H1 (cell line): ENCODE data around the gene ZFP36L1. TPM values are rescaled to one million over a fixed set of nuclear protein-coding genes. Genes with fewer than 3 reads are reported as not detected.

Experiments used
- CTCF ChIA-PET: fragments of 300-600 bp; sonication (Branson Sonifier 250); formaldehyde crosslinking; loops from one replicate; lab custom pipeline; 2021; ENCODE audit not compliant: partially characterized antibody; lab: Charles Lee
- POLR2A ChIA-PET: fragments of 300-600 bp; sonication (Branson Sonifier 250); formaldehyde crosslinking; loops from one replicate; lab custom pipeline; 2021; ENCODE audit warnings: inconsistent platforms; ENCODE audit not compliant: partially characterized antibody; lab: Charles Lee
- DNase-seq, 2 experiments: peaks; one replicate each; pipeline versions ENCODE4 v3.0.0 to v3.0.0-alpha.2; 2010 to 2022; ENCODE audit warnings: low spot score in 2 of 2, low read depth in 1 of 2, mixed read lengths in 1 of 2
- FAIRE-seq: peaks from 2 replicates; lab custom pipeline; 2011; peaks lifted over from hg19 to GRCh38; lab: Jason Lieb, UNC
- H2AFZ ChIP-seq: 2 replicates; pipeline ENCODE4 v1.8.1; 2012; ENCODE audit warnings: low read length, inconsistent platforms
- H2AK5ac ChIP-seq: 2 replicates; pipeline ENCODE4 v1.6.1; 2013; ENCODE audit warnings: low read depth, low read length
- H2BK120ac ChIP-seq: replicated peaks from 2 replicates; pipeline ENCODE3; 2013; ENCODE audit warnings: low read depth, low read length, inconsistent platforms
- H2BK12ac ChIP-seq: 2 replicates; pipeline ENCODE4 v1.6.1; 2013; ENCODE audit warnings: low read depth, low read length
- H2BK15ac ChIP-seq: 2 replicates; pipeline ENCODE4 v1.6.1; 2013; ENCODE audit warnings: low read length
- H2BK20ac ChIP-seq: 2 replicates; pipeline ENCODE4 v1.6.1; 2013; ENCODE audit warnings: low read length
- H2BK5ac ChIP-seq: 2 replicates; pipeline ENCODE4 v1.6.1; 2013; ENCODE audit warnings: low read depth, low read length
- H3K14ac ChIP-seq: 2 replicates; pipeline ENCODE4 v1.6.1; 2013; ENCODE audit warnings: inconsistent platforms; ENCODE audit not compliant: insufficient read length
- H3K18ac ChIP-seq: 2 replicates; pipeline ENCODE4 v1.6.1; 2013; ENCODE audit warnings: low read length; ENCODE audit errors: extremely low read depth
- H3K23ac ChIP-seq: 2 replicates; pipeline ENCODE4 v1.6.1; 2013; ENCODE audit warnings: inconsistent platforms; ENCODE audit not compliant: insufficient read length
- H3K23me2 ChIP-seq: 2 replicates; pipeline ENCODE4 v1.6.1; 2013; ENCODE audit warnings: low read depth, low read length
- H3K27ac ChIP-seq: 2 replicates; pipeline ENCODE4 v1.6.1; 2011; ENCODE audit warnings: low read depth, low read length, inconsistent platforms
- H3K27me3 ChIP-seq, 4 experiments: replicated peaks in 1 of 4; 1 replicate in 1 of 4; 2 replicates in 3 of 4; pipeline versions ENCODE4 v1.6.1 to v1.8.1; 2011 to 2013; ENCODE audit warnings: low read length in 3 of 4, mild to moderate bottlenecking in 3 of 4, inconsistent platforms in 2 of 4, mixed read lengths in 2 of 4, moderate library complexity in 1 of 4; ENCODE audit not compliant: control insufficient read depth in 3 of 4, insufficient read depth in 3 of 4; ENCODE audit errors: extremely low read depth in 1 of 4
- H3K36me3 ChIP-seq, 4 experiments: 2 replicates each; pipeline versions ENCODE4 v1.6.1 to v1.8.1; 2011 to 2013; ENCODE audit warnings: mild to moderate bottlenecking in 4 of 4, low read length in 3 of 4, moderate library complexity in 2 of 4, control low read depth in 1 of 4, inconsistent platforms in 1 of 4; ENCODE audit not compliant: insufficient read depth in 4 of 4, control insufficient read depth in 2 of 4
- H3K4ac ChIP-seq: replicated peaks from 2 replicates; pipeline ENCODE3; 2013; ENCODE audit warnings: low read length, low read depth, mixed read lengths, inconsistent platforms; ENCODE audit not compliant: insufficient read length
- H3K4me1 ChIP-seq, 4 experiments: replicated peaks in 1 of 4; 1 replicate in 1 of 4; 2 replicates in 3 of 4; pipeline versions ENCODE4 v1.6.1 to v1.8.1; 2011 to 2013; ENCODE audit warnings: low read length in 3 of 4, inconsistent platforms in 2 of 4, mixed read lengths in 1 of 4; ENCODE audit not compliant: insufficient read depth in 4 of 4, control insufficient read depth in 3 of 4
- H3K4me2 ChIP-seq, 2 experiments: 2 replicates each; pipeline versions ENCODE4 v1.6.1 to v1.8.1; 2011 to 2013; ENCODE audit warnings: low read depth in 2 of 2, low read length in 2 of 2, control low read depth in 1 of 2, inconsistent platforms in 1 of 2, mild to moderate bottlenecking in 1 of 2; ENCODE audit not compliant: insufficient read depth in 1 of 2
- H3K4me3 ChIP-seq, 4 experiments: fragments of 200-600, 300-600 bp in 1 of 4; sonication (generic), shearing (Covaris generic), sonication (Bioruptor Twin) in 1 of 4; 2 replicates each; pipeline versions ENCODE4 v1.5.1 to v1.8.1; 2011 to 2016; ENCODE audit warnings: low read length in 4 of 4, low read depth in 3 of 4, control low read depth in 2 of 4, inconsistent platforms in 2 of 4, mild to moderate bottlenecking in 2 of 4, mixed read lengths in 1 of 4, moderate library complexity in 1 of 4; ENCODE audit not compliant: insufficient read depth in 2 of 4; ENCODE audit errors: extremely low read depth in 1 of 4
- H3K56ac ChIP-seq: replicated peaks from 2 replicates; pipeline ENCODE3; 2013; ENCODE audit warnings: low read depth, mild to moderate bottlenecking, mixed read lengths, low read length, inconsistent platforms; ENCODE audit not compliant: insufficient read length
- H3K79me1 ChIP-seq: 2 replicates; pipeline ENCODE4 v1.6.1; 2013; ENCODE audit warnings: low read depth, low read length, control low read depth
- H3K79me2 ChIP-seq, 2 experiments: 2 replicates each; pipeline versions ENCODE4 v1.6.1 to v1.8.1; 2012 to 2013; ENCODE audit warnings: low read length in 2 of 2, mild to moderate bottlenecking in 2 of 2, inconsistent platforms in 1 of 2; ENCODE audit not compliant: insufficient read depth in 2 of 2, control insufficient read depth in 1 of 2
- H3K9ac ChIP-seq, 4 experiments: replicated peaks in 1 of 4; 1 replicate in 1 of 4; 2 replicates in 3 of 4; pipeline versions ENCODE4 v1.6.1 to v1.8.1; 2011 to 2013; ENCODE audit warnings: low read depth in 3 of 4, low read length in 3 of 4, control low read depth in 2 of 4, mild to moderate bottlenecking in 2 of 4, moderate library complexity in 2 of 4, inconsistent platforms in 1 of 4; ENCODE audit errors: extremely low read depth in 1 of 4
- H3K9me3 ChIP-seq, 2 experiments: 2 replicates each; pipeline versions ENCODE4 v1.6.1 to v1.8.1; 2012 to 2013; ENCODE audit warnings: mild to moderate bottlenecking in 2 of 2, moderate library complexity in 2 of 2, control low read depth in 1 of 2, inconsistent platforms in 1 of 2, low read depth in 1 of 2, low read length in 1 of 2, mixed read lengths in 1 of 2; ENCODE audit not compliant: insufficient read depth in 2 of 2
- H4K20me1 ChIP-seq, 2 experiments: replicated peaks in 1 of 2; 2 replicates each; pipeline versions ENCODE3 to v1.8.1; 2011 to 2013; ENCODE audit warnings: inconsistent platforms in 2 of 2, low read length in 2 of 2, mild to moderate bottlenecking in 1 of 2; ENCODE audit not compliant: insufficient read depth in 2 of 2, control insufficient read depth in 1 of 2
- H4K5ac ChIP-seq: 2 replicates; pipeline ENCODE4 v1.6.1; 2013; ENCODE audit warnings: low read length, low read depth, mixed read lengths, inconsistent platforms; ENCODE audit not compliant: insufficient read length
- H4K8ac ChIP-seq: 2 replicates; pipeline ENCODE4 v1.8.0; 2013; ENCODE audit warnings: mild to moderate bottlenecking, moderate library complexity, low read length, inconsistent platforms; ENCODE audit not compliant: insufficient read depth; ENCODE audit errors: extremely low read depth
- H4K91ac ChIP-seq: replicated peaks from 2 replicates; pipeline ENCODE3; 2013; ENCODE audit warnings: low read length, mixed read lengths, inconsistent platforms; ENCODE audit not compliant: insufficient read length
- HDAC2 ChIP-seq, 2 experiments: fragments of 300-600 bp in 1 of 2; sonication (generic) in 1 of 2; IDR thresholded peaks; 2 replicates each; pipeline ENCODE4 v1.6.1; 2011 to 2012; ENCODE audit warnings: low read depth in 2 of 2, low read length in 2 of 2, mild to moderate bottlenecking in 2 of 2, moderate library complexity in 2 of 2, borderline replicate concordance in 1 of 2, inconsistent platforms in 1 of 2
- RAD21 ChIP-seq, 2 experiments: IDR thresholded peaks in 1 of 2; conservative IDR thresholded peaks in 1 of 2; 2 replicates each; pipeline ENCODE4 v1.6.1; 2011; ENCODE audit warnings: low read depth in 2 of 2, low read length in 2 of 2, improper control_type of control experiment in 1 of 2, inconsistent platforms in 1 of 2, mild to moderate bottlenecking in 1 of 2, moderate library complexity in 1 of 2
- RFX5 ChIP-seq: IDR thresholded peaks from 2 replicates; pipeline ENCODE4 v1.6.1; 2011; ENCODE audit warnings: low read depth, low read length, improper control_type of control experiment, borderline replicate concordance
- WGBS, 2 experiments: shearing (Covaris generic) in 1 of 2; methylation state at CpG; one replicate each; pipeline versions ENCODE4 v1.1.6 to v1.1.7; 2013 to 2015; ENCODE audit warnings: low lambda C conversion rate in 2 of 2, mixed read lengths in 2 of 2, inconsistent platforms in 1 of 2, low coverage in 1 of 2, missing lambda C conversion rate in 1 of 2; ENCODE audit not compliant: insufficient replicate concordance in 2 of 2, insufficient coverage in 1 of 2, insufficient read length in 1 of 2; ENCODE audit errors: extremely low coverage in 1 of 2, missing lambda C conversion rate in 1 of 2; 5-methylcytosine and 5-hydroxymethylcytosine counted together
- polyA plus RNA-seq, 7 experiments: library from polyadenylated mRNA; depleted of rRNA in 3 of 7; stranded (reverse) in 5 of 7; unstranded in 2 of 7; fragments of >200 nt in 5 of 7; fragments of 200-250 nt in 2 of 7; gene quantifications; 1 replicate in 5 of 7; 2 replicates in 1 of 7; 4 replicates in 1 of 7; pipeline versions ENCODE4 v1.2.1 to v1.2.3, GENCODE V29; 2011 to 2013; ENCODE audit warnings: missing spikeins in 2 of 7, mixed read lengths in 2 of 7
- total RNA-seq: library from RNA; stranded (reverse); fragmentation: NEBNext Ultra II Directional; extraction: Animal tissue kit (Norgen Biotek cat#: 25700); gene quantifications from 2 replicates; pipeline ENCODE4 v1.2.1, GENCODE V29; 2021

The ZFP36L1 gene
- total and polyA plus RNA-seq, 2 of the 8 experiments (the other 6 are each of a cell fraction or from before 2014, with no cell fraction given) = 80.4 to 132 TPM

- Histone ChIP-seq H3K56ac (no peak overlapping the region), H4K91ac (peak overlapping the region; percentile 6), H3K23ac (no peak overlapping the region), H4K8ac (no peak overlapping the region), H3K9me3 (no peaks in the 10 kb centered on the region), H3K18ac (no peak overlapping the region), H3K27ac (no peak overlapping the region), H3K4me1 (peaks cover 6 to 37% (median 28%) of the 10 kb centered on the region in 4 experiments), H2BK15ac (no peak overlapping the region; the same call in 1 of the 2 replicates), H3K79me1 (no peaks in the 10 kb centered on the region), H3K27me3 (peaks cover 0 to 3% (median 2%) of the 10 kb centered on the region in 4 experiments; a peak in 2 of 7 replicates), H2AFZ (no peak overlapping the region), H4K20me1 (no peaks in the 10 kb centered on the region), H3K4ac (no peak overlapping the region), H2BK12ac (peak overlapping the region; percentile 65; the same call in 1 of the 2 replicates), H3K23me2 (no peaks in the 10 kb centered on the region; the same call in 1 of the 2 replicates), H2AK5ac (0 out of 2 replicates have a peak overlapping the region, but pooled peaks have one; percentile 68), H2BK120ac (no peak overlapping the region), H3K14ac (no peak overlapping the region), H3K4me3 (no peak overlapping the region), H3K79me2 (peaks cover 0 to 7% of the 10 kb centered on the region in 2 experiments; a peak in 1 of 4 replicates), H3K36me3 (no peaks in the 10 kb centered on the region), H2BK20ac (0 out of 2 replicates have a peak overlapping the region, but pooled peaks have one; percentile 9), H2BK5ac (no peak overlapping the region), H4K5ac (no peak overlapping the region), H3K4me2 (no peak overlapping the region), H3K9ac (no peak overlapping the region)
- CTCF ChIA-PET = interaction anchor here (0.7 to 7.2 kb wide), 47 partner anchors 8 to 1119 kb away, joined by 3 to 76 read pairs (median 3); no protein-coding TSS in a partner anchor
- DNase-seq = no peak
- no peak for FAIRE-seq
- 91% methylated on average over 3 of the region's 3 CpGs; no CpG with 5 or more reads in 1 of the 2 experiments for WGBS, 2 experiments
- POLR2A ChIA-PET = interaction anchor here (0.7 to 9.9 kb wide), 7 partner anchors 11 to 738 kb away, joined by 3 to 222 read pairs (median 11); partner anchors contain the start of gene ZFP36L1
- TF ChIP-seq RFX5 (no peak), RAD21 (IDR thresholded peaks at IDR 0.05 in 1 of 2, conservative IDR thresholded peaks at IDR 0.05 in 1 of 2; ENCODE audit: low read depth in 2 of 2, low read length in 2 of 2) (no peak), HDAC2 (IDR thresholded peaks at IDR 0.05; ENCODE audit: borderline replicate concordance in 1 of 2, low read depth in 2 of 2, low read length in 2 of 2) (no peak)
Measured at GRCh38 chr14:68817506-68818212, 24.8 kb upstream of the ZFP36L1 start.
